Measurements from ENCODE around the gene SLC12A8.

DNA sequence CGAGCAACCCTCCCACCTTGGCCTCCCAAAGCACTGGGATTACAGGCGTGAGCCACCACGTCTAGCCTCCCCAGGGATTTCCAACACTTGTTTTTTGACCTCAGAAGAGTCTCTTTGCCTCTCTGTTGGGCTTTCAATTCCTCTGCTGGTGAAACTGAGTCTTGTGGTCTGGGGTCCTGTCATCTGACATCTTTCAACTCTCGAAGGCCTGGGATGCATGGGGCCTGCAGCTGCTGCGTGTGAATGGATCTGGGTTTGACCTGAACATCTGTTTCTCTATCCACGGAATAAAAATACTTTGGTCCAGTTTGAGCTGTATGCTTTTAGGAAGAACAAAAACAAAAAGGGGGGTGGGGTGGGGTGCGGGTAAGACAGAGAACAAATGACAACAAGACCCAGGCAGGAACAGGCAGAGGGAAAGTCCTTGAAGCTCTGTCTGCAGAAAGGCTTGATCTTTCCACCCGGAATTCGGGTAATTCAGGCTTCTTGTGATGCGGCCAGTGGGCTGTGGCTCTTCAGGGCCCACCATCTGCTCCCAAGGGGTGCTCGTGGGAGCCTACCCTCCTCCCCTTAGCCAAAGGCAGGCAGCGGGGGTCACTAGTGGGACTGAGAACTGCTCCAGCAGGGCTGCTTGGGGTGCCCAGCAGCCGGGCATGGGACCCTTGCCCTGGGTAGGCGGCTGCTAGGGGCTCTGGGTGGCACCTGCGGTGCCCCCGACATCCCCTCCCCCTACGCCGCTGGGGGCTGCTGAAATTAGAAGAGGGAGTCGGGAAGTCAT, 71.5 kb downstream of the SLC12A8 start:
- no peak for TF ChIP-seq EZH2phosphoT487 (IDR thresholded peaks at IDR 0.05; ENCODE audit: insufficient read depth, low read depth)
- no peak for TF ChIP-seq EZH2 (IDR thresholded peaks at IDR 0.05; ENCODE audit: insufficient read depth, poor library complexity, severe bottlenecking)

Measured in GM23248 (cell line).